Hepatocyte (in vitro differentiated cells): ENCODE results near the gene USP44. TPM values are rescaled to one million over a fixed set of nuclear protein-coding genes. Genes with fewer than 3 reads are reported as not detected.

Source experiments
- DNase-seq: peaks from one replicate; pipeline ENCODE4 v3.0.0-alpha.2; 2016; ENCODE audit warnings: low spot score
- H2AFZ ChIP-seq: fragments of 200-600 bp; sonication (generic); 2 replicates; pipeline ENCODE4 v1.6.0; 2016; ENCODE audit warnings: antibody characterized with exemption, mild to moderate bottlenecking
- H3K27ac ChIP-seq: fragments of 200-600 bp; sonication (generic); 2 replicates; pipeline ENCODE4 v1.5.1; 2016; ENCODE audit warnings: mild to moderate bottlenecking
- H3K27me3 ChIP-seq: fragments of 200-600 bp; sonication (generic); 2 replicates; pipeline ENCODE4 v1.6.1; 2016
- H3K36me3 ChIP-seq: fragments of 200-600 bp; sonication (generic); replicated peaks from 2 replicates; pipeline ENCODE4 v1.5.1; 2016; ENCODE audit warnings: low read depth; ENCODE audit not compliant: insufficient read depth
- H3K4me1 ChIP-seq: fragments of 200-600 bp; sonication (generic); 2 replicates; pipeline ENCODE4 v1.5.1; 2016; ENCODE audit warnings: mild to moderate bottlenecking, moderate library complexity; ENCODE audit not compliant: insufficient read depth
- H3K4me2 ChIP-seq: fragments of 200-600 bp; sonication (generic); 2 replicates; pipeline ENCODE4 v1.6.0; 2016
- H3K4me3 ChIP-seq: fragments of 200-600 bp; sonication (generic); 2 replicates; pipeline ENCODE4 v1.5.1; 2016; ENCODE audit warnings: mild to moderate bottlenecking
- H3K79me2 ChIP-seq: fragments of 200-600 bp; sonication (generic); 2 replicates; pipeline ENCODE4 v1.6.0; 2017; ENCODE audit warnings: mild to moderate bottlenecking
- H3K9me2 ChIP-seq: fragments of 200-600 bp; sonication (generic); replicated peaks from 2 replicates; pipeline ENCODE4 v1.6.0; 2017; ENCODE audit warnings: mild to moderate bottlenecking; ENCODE audit not compliant: insufficient read depth
- H3K9me3 ChIP-seq: fragments of 200-600 bp; sonication (generic); 2 replicates; pipeline ENCODE4 v1.5.1; 2016; ENCODE audit warnings: low read depth, mild to moderate bottlenecking
- H4K20me1 ChIP-seq: fragments of 200-600 bp; sonication (generic); 2 replicates; pipeline ENCODE4 v1.6.0; 2016; ENCODE audit warnings: mild to moderate bottlenecking; ENCODE audit not compliant: insufficient read depth, poor library complexity, severe bottlenecking
- EZH2 ChIP-seq: fragments of 200-600 bp; sonication (generic); IDR thresholded peaks from 2 replicates; pipeline ENCODE4 v1.6.1; 2016; ENCODE audit warnings: antibody characterized with exemption, mild to moderate bottlenecking, borderline replicate concordance
- EZH2phosphoT487 ChIP-seq: fragments of 200-600 bp; sonication (generic); IDR thresholded peaks from one replicate; pipeline ENCODE4 v1.6.1; 2018; ENCODE audit warnings: antibody characterized with exemption, mild to moderate bottlenecking, low read depth, moderate library complexity; ENCODE audit not compliant: unreplicated experiment, severe bottlenecking
- WGBS: methylation state at CpG from one replicate; pipeline ENCODE4 v1.1.6; 2016; ENCODE audit warnings: low lambda C conversion rate; ENCODE audit errors: missing lambda C conversion rate; 5-methylcytosine and 5-hydroxymethylcytosine counted together
- polyA plus RNA-seq: library from polyadenylated mRNA; unstranded; fragments of >200 nt; fragmentation: Nextera tagmentation; extraction: Ambion mirVana; gene quantifications from 2 replicates; pipeline ENCODE4 v1.2.1, GENCODE V29; 2016
- total RNA-seq: library from RNA; depleted of rRNA; stranded (reverse); fragments of >200 nt; gene quantifications from 2 replicates; pipeline ENCODE4 v1.2.3, GENCODE V29; 2014
- TF ChIP-seq, protein P1 (sequence below): fragments of 200-600 bp; sonication (generic); IDR thresholded peaks from 2 replicates; pipeline ENCODE4 v1.5.1; 2016; ENCODE audit warnings: antibody characterized with exemption, mild to moderate bottlenecking; ENCODE audit not compliant: poor library complexity

The USP44 gene
- total and polyA plus RNA-seq, 2 experiments from 2014 or later, result 0.80 TPM; not detected in 1

DNA sequence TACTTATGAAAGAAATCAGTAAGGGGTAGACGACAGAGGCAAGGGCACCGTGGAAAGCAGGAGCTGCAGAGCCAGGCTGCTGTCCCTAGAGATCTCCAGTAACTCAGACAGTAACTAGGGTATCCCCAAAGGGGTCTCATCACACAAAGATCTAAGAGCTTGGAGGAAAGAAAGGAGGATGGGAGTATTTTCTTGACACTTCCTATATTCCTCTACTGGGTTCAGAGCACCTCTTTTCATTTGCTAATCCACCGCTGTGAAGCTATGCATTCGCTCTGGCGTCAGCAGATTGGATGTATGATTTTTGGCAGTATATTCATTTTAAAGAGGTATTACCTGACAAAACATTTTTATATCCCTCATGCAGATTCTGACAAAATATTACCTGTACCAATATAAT lies 12.6 kb downstream of the USP44 start:
- Histone ChIP-seq H3K27me3 (no peaks in the 10 kb centered on the region), H4K20me1 (no peaks in the 10 kb centered on the region), H2AFZ (no peak overlapping the region), H3K4me2 (no peak overlapping the region), H3K9me3 (no peaks in the 10 kb centered on the region), H3K9me2 (no peaks in the 10 kb centered on the region), H3K36me3 (no peaks in the 10 kb centered on the region), H3K79me2 (no peaks in the 10 kb centered on the region), H3K27ac (no peak overlapping the region), H3K4me3 (no peak overlapping the region), H3K4me1 (no peaks in the 10 kb centered on the region)
- no peak for DNase-seq
- TF ChIP-seq EZH2phosphoT487, result no peak
- no peak for TF ChIP-seq EZH2
- TF ChIP-seq, protein P1, sequence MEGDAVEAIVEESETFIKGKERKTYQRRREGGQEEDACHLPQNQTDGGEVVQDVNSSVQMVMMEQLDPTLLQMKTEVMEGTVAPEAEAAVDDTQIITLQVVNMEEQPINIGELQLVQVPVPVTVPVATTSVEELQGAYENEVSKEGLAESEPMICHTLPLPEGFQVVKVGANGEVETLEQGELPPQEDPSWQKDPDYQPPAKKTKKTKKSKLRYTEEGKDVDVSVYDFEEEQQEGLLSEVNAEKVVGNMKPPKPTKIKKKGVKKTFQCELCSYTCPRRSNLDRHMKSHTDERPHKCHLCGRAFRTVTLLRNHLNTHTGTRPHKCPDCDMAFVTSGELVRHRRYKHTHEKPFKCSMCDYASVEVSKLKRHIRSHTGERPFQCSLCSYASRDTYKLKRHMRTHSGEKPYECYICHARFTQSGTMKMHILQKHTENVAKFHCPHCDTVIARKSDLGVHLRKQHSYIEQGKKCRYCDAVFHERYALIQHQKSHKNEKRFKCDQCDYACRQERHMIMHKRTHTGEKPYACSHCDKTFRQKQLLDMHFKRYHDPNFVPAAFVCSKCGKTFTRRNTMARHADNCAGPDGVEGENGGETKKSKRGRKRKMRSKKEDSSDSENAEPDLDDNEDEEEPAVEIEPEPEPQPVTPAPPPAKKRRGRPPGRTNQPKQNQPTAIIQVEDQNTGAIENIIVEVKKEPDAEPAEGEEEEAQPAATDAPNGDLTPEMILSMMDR, result no peak
- WGBS, result 47% methylated on average over 5 of the region's 5 CpGs

DNA sequence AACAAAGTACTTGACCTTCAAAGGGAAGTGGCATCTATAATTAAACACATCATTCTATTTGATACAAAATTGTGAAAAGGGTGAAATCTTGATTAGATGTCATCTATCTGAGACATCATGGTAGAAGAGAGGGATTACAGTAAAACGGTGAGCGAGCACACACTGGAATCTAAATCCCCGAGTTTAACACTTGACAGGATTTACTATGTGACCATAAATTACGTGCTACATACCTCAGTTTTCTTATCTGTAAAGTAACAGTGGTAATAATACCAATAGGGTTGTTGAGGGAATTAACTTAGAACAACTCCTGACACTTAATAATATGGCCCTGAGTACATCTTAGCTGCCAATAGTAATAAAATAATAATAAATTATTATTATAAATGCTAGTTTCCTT lies 13.3 kb downstream of the USP44 start:
- H3K9me2 ChIP-seq, result no peaks in the 10 kb centered on the region
- DNase-seq, result no peak
- H3K9me3 ChIP-seq, result no peaks in the 10 kb centered on the region
- H3K27me3 ChIP-seq, result no peaks in the 10 kb centered on the region
- H3K4me3 ChIP-seq, result no peak overlapping the region
- H3K36me3 ChIP-seq, result no peaks in the 10 kb centered on the region
- H2AFZ ChIP-seq, result no peak overlapping the region
- no peaks in the 10 kb centered on the region for H4K20me1 ChIP-seq
- H3K4me1 ChIP-seq, result no peaks in the 10 kb centered on the region
- no peak overlapping the region for H3K4me2 ChIP-seq
- H3K79me2 ChIP-seq, result no peaks in the 10 kb centered on the region
- TF ChIP-seq EZH2phosphoT487 (no peak), EZH2 (no peak)
- TF ChIP-seq, protein P1, result no peak
- no peak overlapping the region for H3K27ac ChIP-seq
- WGBS, result 35% methylated on average over 4 of the region's 4 CpGs

DNA sequence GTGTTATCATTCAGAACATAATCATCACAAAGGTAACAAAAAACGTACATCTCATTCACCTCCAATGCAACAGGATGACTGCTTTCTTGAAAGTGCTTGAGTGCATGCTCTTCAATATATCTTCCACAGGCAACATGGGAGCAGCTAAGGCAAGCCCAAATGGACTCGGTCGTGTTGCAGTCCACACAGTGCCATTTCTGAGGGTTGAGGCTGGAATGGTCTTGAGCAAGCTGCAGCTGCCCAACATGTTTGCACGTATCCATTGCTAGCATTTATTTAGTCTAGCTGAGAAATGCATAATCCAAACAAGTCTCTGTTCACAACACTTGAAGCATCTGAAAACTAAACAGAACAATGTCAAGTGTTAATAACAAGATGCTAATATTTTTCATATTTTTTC lies 17.3 kb downstream of the USP44 start:
- H2AFZ ChIP-seq, result no peak overlapping the region
- H4K20me1 ChIP-seq, result no peaks in the 10 kb centered on the region
- no peak overlapping the region for H3K27ac ChIP-seq
- H3K9me3 ChIP-seq, result no peaks in the 10 kb centered on the region
- H3K36me3 ChIP-seq, result no peaks in the 10 kb centered on the region
- TF ChIP-seq, protein P1, result no peak
- no peaks in the 10 kb centered on the region for H3K79me2 ChIP-seq
- no peaks in the 10 kb centered on the region for H3K27me3 ChIP-seq
- no peak for DNase-seq
- no peak overlapping the region for H3K4me2 ChIP-seq
- no peaks in the 10 kb centered on the region for H3K4me1 ChIP-seq
- no peaks in the 10 kb centered on the region for H3K9me2 ChIP-seq
- WGBS, result 74% methylated on average over 4 of the region's 4 CpGs
- H3K4me3 ChIP-seq, result no peak overlapping the region

DNA sequence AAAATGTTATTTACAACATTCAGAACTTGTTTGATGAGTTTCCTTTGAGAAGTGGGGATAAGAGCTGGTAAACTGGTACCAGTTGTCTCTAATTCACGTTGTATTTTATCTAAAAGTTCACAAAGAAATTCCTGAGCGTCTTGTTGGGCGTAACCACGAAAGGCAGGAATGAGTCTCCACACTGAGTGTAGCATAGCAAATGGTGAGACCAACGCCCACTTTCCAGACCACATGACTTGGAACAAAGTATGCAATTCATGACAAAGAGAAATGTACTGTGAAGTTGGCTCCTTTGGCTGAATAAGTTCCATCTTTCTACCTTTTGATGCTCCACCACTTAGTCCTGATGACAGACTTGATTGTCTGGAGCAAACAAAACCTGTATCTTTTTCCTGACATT lies 18.4 kb downstream of the USP44 start:
- WGBS, result 60% methylated on average over 5 of the region's 5 CpGs
- peak; percentile 23 for DNase-seq
- H3K79me2 ChIP-seq, result no peaks in the 10 kb centered on the region
- no peak overlapping the region for H3K4me3 ChIP-seq
- H3K36me3 ChIP-seq, result no peaks in the 10 kb centered on the region
- no peaks in the 10 kb centered on the region for H3K9me3 ChIP-seq
- no peaks in the 10 kb centered on the region for H3K4me1 ChIP-seq
- H3K9me2 ChIP-seq, result no peaks in the 10 kb centered on the region
- no peak overlapping the region for H3K27ac ChIP-seq
- no peak for TF ChIP-seq EZH2phosphoT487
- TF ChIP-seq, protein P1, result no peak
- TF ChIP-seq EZH2, result no peak
- no peak overlapping the region for H3K4me2 ChIP-seq
- no peaks in the 10 kb centered on the region for H4K20me1 ChIP-seq
- H3K27me3 ChIP-seq, result no peaks in the 10 kb centered on the region
- H2AFZ ChIP-seq, result no peak overlapping the region
